ENCODE measurements around the gene C16orf87.

- no peak for TF ChIP-seq CTCF (conservative IDR thresholded peaks at IDR 0.05; ENCODE audit: low read depth, low read length)
- no peak for TF ChIP-seq EZH2 (IDR thresholded peaks at IDR 0.05; ENCODE audit: borderline replicate concordance, low read depth, low read length, poor library complexity, severe bottlenecking)
Measured at GRCh38 chr16:46783800-46784199, 47.2 kb downstream of the C16orf87 start.

Measured in A673 (cell line).